ENCODE measurements around the gene CORO2A.

- TF ChIP-seq POLR2A (IDR thresholded peaks at IDR 0.05; ENCODE audit: low read depth, low read length) (no peak), MAX (IDR thresholded peaks at IDR 0.05; ENCODE audit: insufficient read depth, insufficient read length) (no peak), CTCF (IDR thresholded peaks at IDR 0.05; ENCODE audit: extremely low read depth in 1 of 2, insufficient read depth in 1 of 2, low read depth in 1 of 2, low read length in 2 of 2) (no peak), JUN (IDR thresholded peaks at IDR 0.05; ENCODE audit: borderline replicate concordance, insufficient read depth, insufficient read length, low read depth) (no peak), EZH2 (IDR thresholded peaks at IDR 0.05; ENCODE audit: borderline replicate concordance, low read depth, low read length, severe bottlenecking) (no peak), GATA2 (IDR thresholded peaks at IDR 0.05; ENCODE audit: insufficient read depth, insufficient read length, low read depth, low read length) (no peak), POLR2AphosphoS5 (IDR thresholded peaks at IDR 0.05; ENCODE audit: insufficient read depth, low read depth, low read length) (no peak), MYC (IDR thresholded peaks at IDR 0.05; ENCODE audit: low read depth, low read length) (no peak), FOS (IDR thresholded peaks at IDR 0.05; ENCODE audit: borderline replicate concordance, insufficient read depth, low read length) (no peak)
Measured at GRCh38 chr9:98162613-98163012, 29.8 kb downstream of the CORO2A start.
